ENCODE data around the gene TMOD4. TPM values are rescaled to one million over a fixed set of nuclear protein-coding genes. Genes with fewer than 3 reads are reported as not detected.

The TMOD4 gene
- total and polyA plus RNA-seq, 2 of the 13 experiments (the other 11 are each of a cell fraction or from before 2014, with no cell fraction given) = 0.66 TPM; not detected in 1

DNA sequence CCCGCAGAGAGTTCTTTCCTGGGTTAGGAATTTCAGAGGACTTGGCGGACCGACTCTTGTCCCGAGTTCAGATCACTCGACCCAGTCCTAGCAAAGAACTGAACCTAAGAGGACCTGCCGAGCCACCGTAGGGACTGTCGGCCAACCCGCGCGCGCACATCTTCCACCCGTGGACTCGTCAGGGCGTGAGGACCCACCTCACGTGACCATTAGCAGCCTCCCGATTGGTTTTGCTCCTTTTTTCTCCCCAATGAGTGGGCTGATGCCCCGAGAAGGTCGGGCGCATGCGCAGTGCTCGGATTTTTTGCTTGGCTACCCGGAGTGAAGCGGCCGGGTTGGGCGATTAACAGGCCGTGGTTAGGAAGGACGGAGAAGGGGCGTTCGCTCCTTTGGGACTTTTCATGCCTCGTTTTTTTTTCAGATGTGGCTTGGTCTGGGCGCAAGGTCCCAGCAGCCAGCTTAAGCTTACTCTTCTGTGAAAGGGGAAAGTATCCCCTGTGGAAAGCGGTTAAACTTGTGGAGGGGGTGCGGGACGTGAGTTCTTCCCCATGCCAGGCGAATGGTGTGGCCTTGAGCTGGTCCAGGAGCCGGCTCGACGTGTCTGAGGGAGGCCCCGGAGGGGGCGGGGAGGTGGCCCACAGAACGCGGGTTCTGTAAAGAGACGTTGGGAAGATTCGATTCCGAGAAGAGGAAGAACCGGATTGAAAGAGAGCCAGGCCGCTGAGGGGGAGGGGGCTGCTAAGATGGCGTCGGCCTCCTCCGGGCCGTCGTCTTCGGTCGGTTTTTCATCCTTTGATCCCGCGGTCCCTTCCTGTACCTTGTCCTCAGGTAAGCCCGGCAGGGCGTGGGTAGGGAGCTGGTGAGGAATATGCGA, 22.7 kb upstream of the TMOD4 start, which contains the start of gene PIP5K1A (continued):
- TF ChIP-seq ZNF629 (CRISPR knock-in tag; conservative IDR thresholded peaks at IDR 0.05) = 0 out of 2 replicates have a peak, but pooled peaks have one; percentile 30
- TF ChIP-seq RAD51 (IDR thresholded peaks at IDR 0.05; ENCODE audit: borderline replicate concordance) = peak; percentile 92
- TF ChIP-seq NR2C2 (CRISPR knock-in tag; IDR thresholded peaks at IDR 0.05; ENCODE audit: borderline replicate concordance) = peak; percentile 80
- TF ChIP-seq JUNB (CRISPR knock-in tag; IDR thresholded peaks at IDR 0.05; ENCODE audit: borderline replicate concordance) = 0 out of 2 replicates have a peak, but pooled peaks have one; percentile 57
- peak; percentile 49; the same call in 1 of the 2 replicates for TF ChIP-seq CREM (IDR thresholded peaks at IDR 0.05)
- TF ChIP-seq CREM (CRISPR knock-in tag; IDR thresholded peaks at IDR 0.05) = no peak
- TF ChIP-seq ZBTB20 (CRISPR knock-in tag; IDR thresholded peaks at IDR 0.05; ENCODE audit: borderline replicate concordance, low read depth) = 0 out of 2 replicates have a peak, but pooled peaks have one; percentile 14
- TF ChIP-seq TEAD3 (CRISPR knock-in tag; optimal IDR thresholded peaks at IDR 0.05; ENCODE audit: borderline replicate concordance) = peak; percentile 0
- peak; percentile 86 for TF ChIP-seq POLR2AphosphoS5 (IDR thresholded peaks at IDR 0.05; ENCODE audit: low read depth, low read length)
- 0 out of 2 replicates have a peak, but pooled peaks have one; percentile 47 for TF ChIP-seq ZNF253 (CRISPR knock-in tag; IDR thresholded peaks at IDR 0.05; ENCODE audit: borderline replicate concordance)
- TF ChIP-seq ZNF441 (CRISPR knock-in tag; IDR thresholded peaks at IDR 0.05; ENCODE audit: borderline replicate concordance) = peak; percentile 62; the same call in 1 of the 2 replicates
- no peak for TF ChIP-seq ZNF839 (CRISPR knock-in tag; IDR thresholded peaks at IDR 0.05; ENCODE audit: borderline replicate concordance)
- TF ChIP-seq MAZ (IDR thresholded peaks at IDR 0.05; ENCODE audit: borderline replicate concordance, low read depth, low read length) = no peak
- TF ChIP-seq MAZ (CRISPR knock-in tag; IDR thresholded peaks at IDR 0.05; ENCODE audit: low read depth) = peak; percentile 58
- no peak for TF ChIP-seq ELF1 (CRISPR knock-in tag; IDR thresholded peaks at IDR 0.05)
- TF ChIP-seq TFE3 (CRISPR knock-in tag; IDR thresholded peaks at IDR 0.05) = 0 out of 2 replicates have a peak, but pooled peaks have one; percentile 62
- no peak for TF ChIP-seq CTCF (CRISPR knock-in tag; IDR thresholded peaks at IDR 0.05)
- 0 out of 2 replicates have a peak, but pooled peaks have one; percentile 10 for TF ChIP-seq MLXIP (CRISPR knock-in tag; IDR thresholded peaks at IDR 0.05; ENCODE audit: borderline replicate concordance)
- TF ChIP-seq HNRNPL (IDR thresholded peaks at IDR 0.05; ENCODE audit: low read depth, low read length) = peak; percentile 9; the same call in 1 of the 2 replicates
- 0 out of 2 replicates have a peak, but pooled peaks have one; percentile 18 for TF ChIP-seq GFI1 (CRISPR knock-in tag; IDR thresholded peaks at IDR 0.05; ENCODE audit: borderline replicate concordance)

Data from HepG2 (cell line).